Activated CD4-positive, alpha-beta T cell treated with anti-CD3 and anti-CD28 coated beads for 4 hours (primary cell): ENCODE data around the gene ANLN.
"Not testable (repeated sequence)": the region's sequence is repeated elsewhere in the genome, so short reads cannot be mapped to it uniquely, and the experiment has no call there.

Experiments
- DNase-seq, 2 donors: peaks; one replicate each; pipeline ENCODE4 v3.0.0-alpha.2; 2020

Gene ANLN

GRCh38 chr7:36472141-36472729 lies 82.6 kb downstream of the ANLN start:
- no peak for DNase-seq

- DNase-seq: no peak
These were observed 84.0 kb downstream of the ANLN start for GRCh38 chr7:36473454-36474282.

- DNase-seq: no peak
These were observed 84.8 kb downstream of the ANLN start for GRCh38 chr7:36474283-36475010.

GRCh38 chr7:36475011-36475342 lies 85.3 kb downstream of the ANLN start:
- no peak for DNase-seq

- DNase-seq: no peak
These were observed 85.7 kb downstream of the ANLN start for GRCh38 chr7:36475381-36475780.

- DNase-seq: no peak
These were observed 89.1 kb downstream of the ANLN start for GRCh38 chr7:36478745-36479144.

- DNase-seq: not testable (repeated sequence)
These were observed 94.2 kb downstream of the ANLN start for GRCh38 chr7:36483853-36484252.

GRCh38 chr7:36484265-36484664 lies 94.6 kb downstream of the ANLN start:
- DNase-seq: no peak

- DNase-seq: no peak
These were observed 96.7 kb downstream of the ANLN start for GRCh38 chr7:36486336-36486735.

GRCh38 chr7:36487756-36488336 lies 98.2 kb downstream of the ANLN start:
- peak in 1 of 2 donors; percentile 49 for DNase-seq

GRCh38 chr7:36488672-36489071 lies 99.0 kb downstream of the ANLN start:
- DNase-seq: not testable (repeated sequence)

- no peak for DNase-seq
These were observed 100.8 kb downstream of the ANLN start for GRCh38 chr7:36490419-36490830.

- no peak for DNase-seq
These were observed 101.7 kb downstream of the ANLN start for GRCh38 chr7:36491317-36491716.

- DNase-seq: no peak
These were observed 106.9 kb downstream of the ANLN start for GRCh38 chr7:36496576-36496975.

GRCh38 chr7:36497176-36497575 lies 107.5 kb downstream of the ANLN start:
- DNase-seq: not testable (repeated sequence)

GRCh38 chr7:36497775-36498174 lies 108.1 kb downstream of the ANLN start:
- DNase-seq: no peak
